Measurements from ENCODE around the gene PTPN7.

PTPN7 gene

GRCh38 chr1:202135221-202135721 lies 25.1 kb downstream of the PTPN7 start:
- no CpG with 5 or more reads among the region's 15 CpGs for WGBS (ENCODE audit: extremely low coverage, insufficient coverage, low lambda C conversion rate)
- peaks cover 11% of the 10 kb centered on the region for H3K36me3 ChIP-seq (ENCODE audit: control insufficient read depth, insufficient read depth, low read length)
- H3K9ac ChIP-seq (ENCODE audit: low read length): peak overlapping the region; percentile 48

GRCh38 chr1:202134645-202135172 lies 25.7 kb downstream of the PTPN7 start:
- Histone ChIP-seq H2BK5ac (ENCODE audit: low read length) (no peak overlapping the region), H3K18ac (ENCODE audit: low read length) (no peak overlapping the region), H3K4ac (ENCODE audit: low read depth, low read length) (no peak overlapping the region), H3K23ac (ENCODE audit: low read length) (no peak overlapping the region), H3K4me3 (ENCODE audit: low read length) (no peak overlapping the region), H3K36me3 (ENCODE audit: control insufficient read depth, insufficient read depth, low read length) (peaks cover 11% of the 10 kb centered on the region), H4K5ac (ENCODE audit: low read length) (no peak overlapping the region), H3K4me2 (ENCODE audit: low read length) (no peak overlapping the region), H2AK5ac (ENCODE audit: low read length) (no peak overlapping the region), H3K9ac (ENCODE audit: low read length) (peak overlapping the region; percentile 48), H2BK120ac (ENCODE audit: low read depth, low read length) (no peak overlapping the region), H3K79me2 (ENCODE audit: control insufficient read depth, insufficient read depth, low read length) (peaks cover 10% of the 10 kb centered on the region), H2BK15ac (replicated peaks; ENCODE audit: low read depth) (no peak overlapping the region), H3K27me3 (ENCODE audit: insufficient read depth, low read length, poor library complexity) (no peaks in the 10 kb centered on the region), H3K56ac (ENCODE audit: low read length) (peak overlapping the region; percentile 82), H3K4me1 (ENCODE audit: control insufficient read depth, low read depth, low read length) (peaks cover 2% of the 10 kb centered on the region), H3K79me1 (ENCODE audit: low read length) (peaks cover 11% of the 10 kb centered on the region), H3K27ac (ENCODE audit: low read depth, low read length) (no peak overlapping the region), H4K8ac (ENCODE audit: low read depth, low read length) (no peak overlapping the region)
- WGBS (ENCODE audit: extremely low coverage, insufficient coverage, low lambda C conversion rate): no CpG with 5 or more reads among the region's 13 CpGs
- DNase-seq: no peak

More at GRCh38 chr1:202135221-202135721, 25.1 kb downstream of the PTPN7 start:
- peaks cover 2% of the 10 kb centered on the region for H3K4me1 ChIP-seq (ENCODE audit: control insufficient read depth, low read depth, low read length)
- H4K5ac ChIP-seq (ENCODE audit: low read length): no peak overlapping the region
- H2BK15ac ChIP-seq (replicated peaks; ENCODE audit: low read depth): no peak overlapping the region
- peaks cover 11% of the 10 kb centered on the region for H3K79me1 ChIP-seq (ENCODE audit: low read length)
- no peak overlapping the region for H3K4me3 ChIP-seq (ENCODE audit: low read length)
- no peaks in the 10 kb centered on the region for H3K27me3 ChIP-seq (ENCODE audit: insufficient read depth, low read length, poor library complexity)
- H3K23ac ChIP-seq (ENCODE audit: low read length): peak overlapping the region; percentile 45
- H3K4ac ChIP-seq (ENCODE audit: low read depth, low read length): no peak overlapping the region
- H2BK5ac ChIP-seq (ENCODE audit: low read length): no peak overlapping the region
- H3K79me2 ChIP-seq (ENCODE audit: control insufficient read depth, insufficient read depth, low read length): peaks cover 10% of the 10 kb centered on the region
- no peak overlapping the region for H2AK5ac ChIP-seq (ENCODE audit: low read length)
- no peak overlapping the region for H3K27ac ChIP-seq (ENCODE audit: low read depth, low read length)
- H3K18ac ChIP-seq (ENCODE audit: low read length): no peak overlapping the region
- H2BK120ac ChIP-seq (ENCODE audit: low read depth, low read length): no peak overlapping the region
- H4K8ac ChIP-seq (ENCODE audit: low read depth, low read length): no peak overlapping the region
- H3K4me2 ChIP-seq (ENCODE audit: low read length): no peak overlapping the region
- DNase-seq: peak; percentile 80
- peak overlapping the region; percentile 82 for H3K56ac ChIP-seq (ENCODE audit: low read length)

GRCh38 chr1:202133989-202134388 lies 26.4 kb downstream of the PTPN7 start:
- Histone ChIP-seq H3K4me1 (ENCODE audit: control insufficient read depth, low read depth, low read length) (peaks cover 2% of the 10 kb centered on the region), H3K23ac (ENCODE audit: low read length) (no peak overlapping the region), H3K18ac (ENCODE audit: low read length) (no peak overlapping the region), H3K27ac (ENCODE audit: low read depth, low read length) (no peak overlapping the region), H4K8ac (ENCODE audit: low read depth, low read length) (no peak overlapping the region), H3K56ac (ENCODE audit: low read length) (no peak overlapping the region), H2BK15ac (replicated peaks; ENCODE audit: low read depth) (no peak overlapping the region), H3K4ac (ENCODE audit: low read depth, low read length) (no peak overlapping the region), H4K5ac (ENCODE audit: low read length) (no peak overlapping the region), H3K27me3 (ENCODE audit: insufficient read depth, low read length, poor library complexity) (no peaks in the 10 kb centered on the region), H2AK5ac (ENCODE audit: low read length) (no peak overlapping the region), H3K4me3 (ENCODE audit: low read length) (no peak overlapping the region), H2BK5ac (ENCODE audit: low read length) (no peak overlapping the region), H3K36me3 (ENCODE audit: control insufficient read depth, insufficient read depth, low read length) (peaks cover 11% of the 10 kb centered on the region), H3K9ac (ENCODE audit: low read length) (no peak overlapping the region), H3K79me2 (ENCODE audit: control insufficient read depth, insufficient read depth, low read length) (peaks cover 9% of the 10 kb centered on the region), H3K79me1 (ENCODE audit: low read length) (peaks cover 10% of the 10 kb centered on the region), H3K4me2 (ENCODE audit: low read length) (no peak overlapping the region), H2BK120ac (ENCODE audit: low read depth, low read length) (no peak overlapping the region)
- no peak for DNase-seq
- WGBS (ENCODE audit: extremely low coverage, insufficient coverage, low lambda C conversion rate): no CpG with 5 or more reads among the region's 5 CpGs

GRCh38 chr1:202133496-202133895 lies 26.9 kb downstream of the PTPN7 start:
- H3K9ac ChIP-seq (ENCODE audit: low read length): no peak overlapping the region
- H4K8ac ChIP-seq (ENCODE audit: low read depth, low read length): no peak overlapping the region
- H4K5ac ChIP-seq (ENCODE audit: low read length): no peak overlapping the region
- H3K36me3 ChIP-seq (ENCODE audit: control insufficient read depth, insufficient read depth, low read length): peaks cover 11% of the 10 kb centered on the region
- no CpG with 5 or more reads among the region's 8 CpGs for WGBS (ENCODE audit: extremely low coverage, insufficient coverage, low lambda C conversion rate)
- H3K27me3 ChIP-seq (ENCODE audit: insufficient read depth, low read length, poor library complexity): no peaks in the 10 kb centered on the region
- H2BK15ac ChIP-seq (replicated peaks; ENCODE audit: low read depth): no peak overlapping the region
- no peak overlapping the region for H3K56ac ChIP-seq (ENCODE audit: low read length)
- H2BK5ac ChIP-seq (ENCODE audit: low read length): no peak overlapping the region
- H3K4me1 ChIP-seq (ENCODE audit: control insufficient read depth, low read depth, low read length): peaks cover 2% of the 10 kb centered on the region
- H3K79me1 ChIP-seq (ENCODE audit: low read length): peaks cover 7% of the 10 kb centered on the region
- no peak overlapping the region for H3K18ac ChIP-seq (ENCODE audit: low read length)
- H3K4me3 ChIP-seq (ENCODE audit: low read length): no peak overlapping the region
- DNase-seq: no peak
- no peak overlapping the region for H3K27ac ChIP-seq (ENCODE audit: low read depth, low read length)
- no peak overlapping the region for H3K23ac ChIP-seq (ENCODE audit: low read length)
- no peak overlapping the region for H3K4ac ChIP-seq (ENCODE audit: low read depth, low read length)
- peaks cover 6% of the 10 kb centered on the region for H3K79me2 ChIP-seq (ENCODE audit: control insufficient read depth, insufficient read depth, low read length)
- H3K4me2 ChIP-seq (ENCODE audit: low read length): no peak overlapping the region
- no peak overlapping the region for H2AK5ac ChIP-seq (ENCODE audit: low read length)
- no peak overlapping the region for H2BK120ac ChIP-seq (ENCODE audit: low read depth, low read length)

GRCh38 chr1:202133001-202133400 lies 27.4 kb downstream of the PTPN7 start:
- H3K4me2 ChIP-seq (ENCODE audit: low read length): no peak overlapping the region
- no peak for DNase-seq
- no peak overlapping the region for H3K4me3 ChIP-seq (ENCODE audit: low read length)
- no peak overlapping the region for H3K9ac ChIP-seq (ENCODE audit: low read length)
- H3K27me3 ChIP-seq (ENCODE audit: insufficient read depth, low read length, poor library complexity): no peaks in the 10 kb centered on the region
- no peak overlapping the region for H3K27ac ChIP-seq (ENCODE audit: low read depth, low read length)
- no peak overlapping the region for H2AK5ac ChIP-seq (ENCODE audit: low read length)
- H3K4me1 ChIP-seq (ENCODE audit: control insufficient read depth, low read depth, low read length): peaks cover 2% of the 10 kb centered on the region
- peaks cover 4% of the 10 kb centered on the region for H3K79me1 ChIP-seq (ENCODE audit: low read length)
- H3K56ac ChIP-seq (ENCODE audit: low read length): no peak overlapping the region
- no peak overlapping the region for H4K8ac ChIP-seq (ENCODE audit: low read depth, low read length)
- no peak overlapping the region for H2BK15ac ChIP-seq (replicated peaks; ENCODE audit: low read depth)
- no peak overlapping the region for H3K18ac ChIP-seq (ENCODE audit: low read length)
- no peak overlapping the region for H2BK120ac ChIP-seq (ENCODE audit: low read depth, low read length)
- no CpG with 5 or more reads among the region's 14 CpGs for WGBS (ENCODE audit: extremely low coverage, insufficient coverage, low lambda C conversion rate)
- no peak overlapping the region for H3K4ac ChIP-seq (ENCODE audit: low read depth, low read length)
- H4K5ac ChIP-seq (ENCODE audit: low read length): no peak overlapping the region
- peaks cover 1% of the 10 kb centered on the region for H3K79me2 ChIP-seq (ENCODE audit: control insufficient read depth, insufficient read depth, low read length)
- peaks cover 10% of the 10 kb centered on the region for H3K36me3 ChIP-seq (ENCODE audit: control insufficient read depth, insufficient read depth, low read length)
- H2BK5ac ChIP-seq (ENCODE audit: low read length): no peak overlapping the region
- H3K23ac ChIP-seq (ENCODE audit: low read length): no peak overlapping the region
